Small intestine (tissue), 7 donors: ENCODE results near the gene ECE1. TPM values are rescaled to one million over a fixed set of nuclear protein-coding genes. Genes with fewer than 3 reads are reported as not detected.

Experiments used
- DNase-seq, 2 donors: peaks; one replicate each; pipeline versions ENCODE4 v3.0.0 to v3.0.0-alpha.2; 2013
- FAIRE-seq: peaks from 2 replicates; lab custom pipeline; 2012; peaks lifted over from hg19 to GRCh38; lab: Jason Lieb, UNC
- H3K27ac ChIP-seq, 3 donors: one replicate each; pipeline ENCODE4 v1.5.1; 2013; ENCODE audit warnings: low read length in 2 of 3, mild to moderate bottlenecking in 2 of 3, control low read depth in 1 of 3, inconsistent platforms in 1 of 3, low read depth in 1 of 3, moderate library complexity in 1 of 3
- H3K27me3 ChIP-seq, 3 donors: one replicate each; pipeline ENCODE4 v1.6.1; 2013; ENCODE audit warnings: low read length in 3 of 3, inconsistent platforms in 1 of 3; ENCODE audit not compliant: control insufficient read depth in 3 of 3, insufficient read depth in 3 of 3
- H3K36me3 ChIP-seq, 3 donors: one replicate each; pipeline ENCODE4 v1.6.1; 2013; ENCODE audit warnings: low read length in 3 of 3, inconsistent platforms in 1 of 3, low read depth in 1 of 3, mild to moderate bottlenecking in 1 of 3, moderate library complexity in 1 of 3; ENCODE audit not compliant: control insufficient read depth in 3 of 3, insufficient read depth in 2 of 3
- H3K4me1 ChIP-seq, 3 donors: one replicate each; pipeline ENCODE4 v1.6.1; 2013; ENCODE audit warnings: low read length in 2 of 3, inconsistent platforms in 1 of 3, low read depth in 1 of 3, mild to moderate bottlenecking in 1 of 3, moderate library complexity in 1 of 3; ENCODE audit not compliant: control insufficient read depth in 3 of 3, insufficient read depth in 2 of 3
- H3K4me3 ChIP-seq, 3 donors: one replicate each; pipeline ENCODE4 v1.5.1; 2013; ENCODE audit warnings: low read length in 3 of 3, control low read depth in 1 of 3, inconsistent platforms in 1 of 3, low read depth in 1 of 3, mild to moderate bottlenecking in 1 of 3, moderate library complexity in 1 of 3
- H3K9me3 ChIP-seq, 2 donors: one replicate each; pipeline ENCODE4 v1.6.1; 2013; ENCODE audit warnings: low read depth in 1 of 2, low read length in 1 of 2; ENCODE audit not compliant: control insufficient read depth in 2 of 2, insufficient read depth in 1 of 2
- WGBS, 3 donors: extraction: QIAGEN DNeasy Blood & Tissue Kit; methylation state at CpG; one replicate each; pipeline ENCODE4 v1.1.7; 2013; 5-methylcytosine and 5-hydroxymethylcytosine counted together
- polyA plus RNA-seq, 4 donors: library from polyadenylated mRNA; stranded (reverse) in 3 of 4; unstranded in 1 of 4; fragments of 200-250 nt in 3 of 4; fragments of 120-200 nt in 1 of 4; gene quantifications; one replicate each; pipeline versions ENCODE4 v1.2.1 to v1.2.3, GENCODE V29; 2013
- donor health status: healthy with polysubstance abuse.
- donor health status: control.
- donor health status: control.
- donor health status: Bipolar disorder and iron deficiency.
- donor health status: healthy.

Gene ECE1
- polyA plus RNA-seq, 4 donors: 20.8 to 68.9 (median 40.4) TPM

DNA sequence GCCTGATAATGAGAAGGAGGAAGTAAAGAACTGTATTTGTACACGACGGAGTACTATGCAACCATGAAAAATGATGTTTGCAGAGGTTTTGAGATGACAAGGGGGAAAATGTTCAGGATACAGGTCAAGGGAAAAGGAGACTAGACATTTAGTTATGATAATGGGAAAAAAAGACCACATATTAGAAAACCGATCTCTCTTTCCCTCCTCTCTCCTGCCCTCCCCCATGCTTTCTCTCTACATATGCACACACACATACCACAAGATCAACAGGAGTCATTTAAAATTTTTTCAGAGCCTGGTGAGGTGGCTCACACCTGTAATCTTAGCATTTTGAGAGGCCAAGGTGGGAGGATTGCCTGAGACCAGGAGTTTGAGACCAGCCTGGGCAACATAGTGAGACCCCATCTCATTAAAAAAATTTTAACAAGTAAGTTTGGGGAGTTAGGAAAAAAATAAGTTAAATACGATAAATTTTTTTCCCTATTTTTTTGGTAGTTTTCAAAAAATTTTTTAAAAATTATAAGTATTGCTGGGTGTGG, 44.5 kb downstream of the ECE1 start:
- peaks cover 18 to 74% (median 18%) of the 10 kb centered on the region in 3 donors for H3K36me3 ChIP-seq
- DNase-seq: no peak
- H3K4me1 ChIP-seq: peaks cover 0 to 22% (median 0%) of the 10 kb centered on the region in 3 donors
- no peak for FAIRE-seq
- H3K4me3 ChIP-seq: no peak overlapping the region
- no peaks in the 10 kb centered on the region for H3K9me3 ChIP-seq
- H3K27me3 ChIP-seq: no peaks in the 10 kb centered on the region
- 89 to 98% (median 95%) methylated on average over 4 of the region's 4 CpGs for WGBS, 3 donors
- H3K27ac ChIP-seq: no peak overlapping the region

DNA sequence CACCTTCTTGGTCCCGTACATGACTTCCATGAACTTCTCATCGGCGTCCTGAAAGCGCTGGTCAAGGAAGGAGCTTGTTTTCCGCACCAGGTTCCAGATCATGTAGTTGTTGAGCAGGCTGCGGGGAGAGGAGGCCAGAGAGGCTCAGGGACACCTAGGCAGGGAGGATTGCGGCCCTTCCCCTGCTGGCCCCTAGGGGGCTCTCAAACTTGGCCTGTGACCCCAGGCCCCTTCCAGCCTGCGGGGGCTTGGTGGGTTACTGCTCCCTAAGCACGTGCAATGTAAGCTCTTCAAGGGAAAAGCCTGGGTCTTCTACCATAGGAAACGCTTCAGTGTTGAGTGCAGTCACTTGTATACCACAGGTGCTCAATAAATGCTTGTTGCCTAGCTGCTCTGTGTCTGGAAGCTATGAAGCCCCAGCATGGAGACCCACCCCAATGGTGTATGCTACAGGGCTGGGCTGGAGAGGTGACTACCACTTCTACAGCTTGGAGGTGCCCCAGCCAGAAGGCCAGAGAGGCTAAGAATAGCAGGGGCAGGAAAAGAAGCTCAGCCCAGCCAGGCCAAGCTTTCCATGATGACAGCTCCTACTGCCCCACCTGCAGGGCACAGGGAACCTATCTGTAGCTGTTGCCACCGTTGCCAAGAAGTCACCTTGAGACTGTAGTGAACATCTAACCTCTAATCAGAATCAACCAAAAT, 45.1 kb downstream of the ECE1 start:
- DNase-seq (no peak), FAIRE-seq (no peak)
- Histone ChIP-seq H3K4me3 (no peak overlapping the region), H3K9me3 (no peaks in the 10 kb centered on the region), H3K27me3 (no peaks in the 10 kb centered on the region), H3K4me1 (peaks cover 0 to 19% (median 0%) of the 10 kb centered on the region in 3 donors), H3K27ac (no peak overlapping the region), H3K36me3 (peaks cover 18 to 75% (median 18%) of the 10 kb centered on the region in 3 donors)
- 89 to 93% (median 92%) methylated on average over 11 of the region's 11 CpGs for WGBS, 3 donors

GRCh38 chr1:21244154-21244553, 46.1 kb downstream of the ECE1 start:
- 93 to 95% (median 93%) methylated on average over 10 of the region's 10 CpGs for WGBS, 3 donors
- Histone ChIP-seq H3K9me3 (no peaks in the 10 kb centered on the region), H3K36me3 (peaks cover 16 to 71% (median 18%) of the 10 kb centered on the region in 3 donors), H3K4me3 (no peak overlapping the region), H3K4me1 (peaks cover 0 to 18% (median 0%) of the 10 kb centered on the region in 3 donors), H3K27me3 (no peaks in the 10 kb centered on the region), H3K27ac (no peak overlapping the region)
- no peak for FAIRE-seq
- DNase-seq: no peak

GRCh38 chr1:21242846-21243245, 47.4 kb downstream of the ECE1 start:
- no peak overlapping the region for H3K4me3 ChIP-seq
- H3K4me1 ChIP-seq: peaks cover 0 to 12% (median 0%) of the 10 kb centered on the region in 3 donors
- peaks cover 16 to 79% (median 18%) of the 10 kb centered on the region in 3 donors for H3K36me3 ChIP-seq
- 84 to 95% (median 91%) methylated on average over 4 of the region's 4 CpGs for WGBS, 3 donors
- no peaks in the 10 kb centered on the region for H3K9me3 ChIP-seq
- H3K27me3 ChIP-seq: no peaks in the 10 kb centered on the region
- DNase-seq (no peak), FAIRE-seq (no peak)
- no peak overlapping the region for H3K27ac ChIP-seq

DNA sequence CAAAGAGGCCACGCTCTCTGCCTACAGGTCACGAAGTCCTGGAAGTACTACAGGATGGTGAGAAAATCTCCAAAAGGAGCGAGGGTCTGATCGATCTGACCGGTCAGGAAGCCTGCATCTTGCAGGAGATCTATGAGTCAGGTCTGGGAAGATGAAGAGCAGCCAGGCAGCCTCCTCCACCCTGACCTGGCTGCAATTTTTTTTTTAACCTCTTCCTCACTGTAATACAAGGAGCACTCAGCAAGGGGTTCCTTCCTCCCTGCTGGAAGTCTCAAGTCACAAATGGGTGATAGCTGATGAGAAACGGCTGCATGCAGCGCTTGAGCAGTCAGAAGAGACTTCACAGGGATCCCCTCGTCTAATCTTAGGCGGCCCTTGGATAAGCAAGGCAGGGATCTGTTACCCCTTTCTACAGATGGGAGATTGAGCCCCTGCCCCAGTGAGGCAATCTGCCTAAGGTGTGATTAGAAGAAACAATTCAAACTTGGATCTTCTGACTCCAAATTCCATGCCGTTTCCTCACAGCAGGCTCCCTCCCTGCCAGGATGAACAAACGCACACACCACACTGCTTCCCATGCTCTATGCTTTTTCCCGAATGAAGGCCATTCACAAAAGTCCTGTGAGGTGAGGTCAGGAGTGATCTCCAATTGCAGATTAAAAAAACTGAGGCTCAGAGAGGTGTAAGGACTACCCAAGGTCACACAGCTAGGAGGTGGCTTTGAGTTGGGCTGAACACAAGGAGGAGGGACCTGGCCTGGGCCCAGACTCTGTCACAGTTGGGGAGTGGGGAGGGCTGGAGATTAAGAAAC, 48.3 kb downstream of the ECE1 start:
- Histone ChIP-seq H3K36me3 (peaks cover 10 to 82% (median 18%) of the 10 kb centered on the region in 3 donors), H3K27me3 (no peaks in the 10 kb centered on the region), H3K4me3 (no peak overlapping the region), H3K9me3 (no peaks in the 10 kb centered on the region), H3K27ac (no peak overlapping the region), H3K4me1 (peaks cover 0 to 4% (median 0%) of the 10 kb centered on the region in 3 donors)
- FAIRE-seq: no peak
- DNase-seq: no peak
- 87 to 93% (median 92%) methylated on average over 12 of the region's 12 CpGs for WGBS, 3 donors

DNA sequence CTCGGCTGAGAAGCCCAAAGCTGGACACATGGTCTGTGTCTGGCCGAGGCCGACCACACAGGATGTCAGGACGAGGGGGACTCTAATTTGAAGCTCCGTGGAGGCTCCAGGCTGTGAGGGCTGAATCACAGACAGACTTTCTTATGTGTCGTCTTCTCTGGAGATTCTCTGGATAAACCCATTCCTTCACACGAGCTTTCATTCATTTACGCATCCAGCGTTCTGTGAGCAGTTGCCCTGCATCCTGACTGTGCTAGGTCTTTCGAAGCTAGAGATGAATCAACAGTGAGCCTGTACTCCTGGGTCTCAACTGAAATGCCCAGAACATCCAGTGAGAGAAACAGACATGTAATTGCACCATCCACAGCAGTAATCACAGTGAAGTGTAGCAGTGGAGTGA, 49.6 kb downstream of the ECE1 start:
- no peak for FAIRE-seq
- Histone ChIP-seq H3K4me3 (no peak overlapping the region), H3K27me3 (no peaks in the 10 kb centered on the region), H3K4me1 (no peaks in the 10 kb centered on the region), H3K36me3 (peaks cover 9 to 88% (median 20%) of the 10 kb centered on the region in 3 donors), H3K27ac (no peak overlapping the region), H3K9me3 (no peaks in the 10 kb centered on the region)
- WGBS, 3 donors: 85 to 94% (median 91%) methylated on average over 10 of the region's 10 CpGs
- DNase-seq: no peak

- DNase-seq (no peak), FAIRE-seq (no peak)
- 80 to 94% (median 84%) methylated on average over 10 of the region's 10 CpGs for WGBS, 3 donors
- H3K4me3 ChIP-seq: no peak overlapping the region
- no peaks in the 10 kb centered on the region for H3K4me1 ChIP-seq
- no peak overlapping the region for H3K27ac ChIP-seq
- no peaks in the 10 kb centered on the region for H3K9me3 ChIP-seq
- H3K36me3 ChIP-seq: peaks cover 14 to 89% (median 16%) of the 10 kb centered on the region in 3 donors
- H3K27me3 ChIP-seq: no peaks in the 10 kb centered on the region
Observed at GRCh38 chr1:21239221-21239620, 51.0 kb downstream of the ECE1 start.

GRCh38 chr1:21238141-21238800, 52.0 kb downstream of the ECE1 start:
- DNase-seq: no peak
- peaks cover 11 to 89% (median 15%) of the 10 kb centered on the region in 3 donors for H3K36me3 ChIP-seq
- H3K27ac ChIP-seq: no peak overlapping the region
- H3K4me3 ChIP-seq: no peak overlapping the region
- FAIRE-seq: no peak
- WGBS, 3 donors: 87 to 91% (median 91%) methylated on average over 17 of the region's 17 CpGs
- no peaks in the 10 kb centered on the region for H3K27me3 ChIP-seq
- H3K4me1 ChIP-seq: no peaks in the 10 kb centered on the region
- no peaks in the 10 kb centered on the region for H3K9me3 ChIP-seq
